GM18498 (cell line): ENCODE measurements around the gene COPS4.
"Not testable (repeated sequence)": the region's sequence is repeated elsewhere in the genome, so short reads cannot be mapped to it uniquely, and the experiment has no call there.

Source experiments
- ATAC-seq: cut with Tn5 transposase; IDR thresholded peaks from one replicate; pipeline ENCODE4 v1.9.1; 2021; ENCODE audit warnings: mild to moderate bottlenecking, moderate library complexity; ENCODE audit not compliant: unreplicated experiment

COPS4 gene

DNA sequence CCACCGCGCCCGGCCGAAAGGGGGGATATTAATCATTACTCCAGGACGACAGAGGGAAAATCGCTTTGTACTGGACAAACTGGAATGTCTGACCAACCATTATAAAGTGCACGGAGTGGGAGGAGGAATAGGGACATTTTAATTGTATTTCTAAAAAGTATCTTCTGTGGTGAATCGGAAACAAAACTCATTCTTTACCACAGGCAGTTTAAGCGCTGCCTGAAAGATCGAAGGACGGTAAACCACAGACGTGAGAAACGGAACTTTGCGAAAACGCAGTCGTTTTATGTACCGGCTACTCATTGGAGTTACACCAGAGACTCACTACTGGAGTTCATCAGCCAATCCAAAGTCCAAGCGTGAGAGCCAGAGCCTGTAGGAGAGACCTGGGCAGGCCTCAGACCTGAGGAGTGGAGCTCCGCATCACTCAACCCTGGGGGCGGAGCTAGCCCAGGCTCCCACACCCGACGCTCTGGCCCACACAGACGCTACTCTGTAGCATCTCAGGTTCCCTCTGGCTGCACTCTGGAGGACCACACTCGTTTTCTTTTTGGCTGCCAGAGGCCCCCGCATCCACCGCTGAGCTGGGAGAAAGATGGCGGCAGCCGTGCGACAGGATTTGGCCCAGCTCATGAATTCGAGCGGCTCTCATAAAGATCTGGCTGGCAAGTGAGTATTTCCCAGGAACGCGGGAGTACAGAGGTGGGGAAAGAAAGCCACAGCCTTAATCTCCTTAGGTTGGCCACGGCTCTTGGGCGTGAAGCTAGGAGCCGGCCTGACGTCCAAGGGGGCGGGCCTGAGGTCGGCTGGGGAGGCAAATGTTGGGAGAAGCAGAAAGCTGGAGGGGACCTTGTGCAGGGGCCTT is at the start of gene COPS4:
Gene COPS4 (plus strand): TSS at position 554 of the 865 bp plus-strand sequence. CDS start 42 bp downstream, at position 596.
- ATAC-seq: peak; percentile 99

DNA sequence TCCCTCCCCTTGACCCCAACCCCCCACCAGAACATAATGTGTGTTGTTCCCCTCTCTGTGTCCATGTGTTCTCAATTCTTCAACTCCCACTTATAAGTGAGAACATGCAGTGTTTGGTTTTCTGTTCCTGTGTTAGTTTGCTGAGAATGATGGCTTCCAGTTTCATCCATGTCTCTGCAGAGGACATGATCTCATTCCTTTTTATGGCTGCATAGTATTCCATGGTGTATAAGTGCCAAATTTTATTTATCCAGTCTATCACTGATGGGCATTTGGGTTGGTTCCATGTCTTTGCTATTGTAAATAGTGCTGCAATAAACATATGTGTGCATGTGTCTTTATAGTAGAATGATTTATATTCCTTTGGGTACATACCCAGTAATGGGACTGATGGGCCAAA is 47.5 kb upstream of the COPS4 start:
- ATAC-seq: not testable (repeated sequence)

DNA sequence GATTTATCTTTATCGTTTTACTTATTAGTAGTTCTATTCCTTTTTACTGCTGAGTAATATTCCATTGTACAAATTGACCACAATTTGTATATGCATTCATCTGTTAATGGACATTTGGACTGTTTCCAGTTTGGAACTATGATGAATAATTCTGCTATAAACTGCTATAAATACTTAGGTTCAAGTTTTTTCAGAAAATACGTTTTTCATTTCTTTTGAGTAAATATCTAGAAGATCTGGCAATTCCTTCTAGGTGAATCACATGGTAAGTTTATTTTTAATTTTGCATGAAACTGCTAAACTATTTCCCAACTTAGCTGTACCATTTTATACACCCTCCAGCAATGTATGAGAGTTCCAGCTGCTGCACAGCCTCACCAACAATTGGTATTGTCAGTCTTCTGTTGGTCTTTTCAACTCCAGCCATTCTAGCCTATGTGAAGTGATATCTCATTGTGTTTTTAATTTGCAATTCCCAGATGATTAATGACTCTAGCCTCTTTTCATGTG is 46.6 kb upstream of the COPS4 start:
- ATAC-seq: no peak

DNA sequence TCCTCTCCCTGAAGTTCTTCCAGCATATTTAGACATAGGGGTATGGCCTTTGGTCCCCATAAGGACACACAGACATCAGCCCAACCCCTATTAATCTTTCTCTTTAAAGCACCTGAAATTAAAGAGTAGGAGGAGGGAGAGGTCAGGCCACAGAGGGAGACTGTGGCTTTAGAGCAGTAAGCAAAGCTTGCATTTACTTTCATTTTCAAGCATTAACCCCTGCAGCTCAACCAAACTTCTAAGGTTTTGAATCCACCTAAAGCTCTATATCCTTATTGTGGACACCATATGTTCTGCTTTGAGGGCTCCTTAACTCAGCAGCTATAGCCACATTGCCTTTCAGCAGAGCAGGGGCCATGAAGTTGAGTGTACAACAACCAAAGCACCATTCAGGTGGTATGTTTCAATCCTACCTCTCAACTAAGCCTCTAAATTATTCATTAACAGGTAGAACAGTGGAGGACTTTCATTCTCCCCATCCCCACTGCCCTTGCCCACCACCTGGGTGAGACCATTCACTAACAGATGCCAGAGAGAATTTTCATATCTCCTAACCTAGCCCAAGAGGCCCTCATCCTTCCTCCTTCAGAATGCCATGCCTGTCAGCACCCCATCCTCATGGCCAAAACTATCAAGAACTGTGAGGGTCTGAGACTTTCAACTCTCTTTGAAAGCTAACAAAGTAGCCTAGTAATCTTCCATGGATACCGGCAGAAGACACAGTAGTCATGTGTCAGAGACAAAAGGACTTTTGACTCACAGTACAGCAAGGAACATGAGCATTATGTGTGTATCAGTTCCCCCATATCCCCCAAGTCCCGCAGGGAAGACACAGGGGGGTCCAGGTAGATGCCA is 45.2 kb upstream of the COPS4 start:
- peak; percentile 97 for ATAC-seq

DNA sequence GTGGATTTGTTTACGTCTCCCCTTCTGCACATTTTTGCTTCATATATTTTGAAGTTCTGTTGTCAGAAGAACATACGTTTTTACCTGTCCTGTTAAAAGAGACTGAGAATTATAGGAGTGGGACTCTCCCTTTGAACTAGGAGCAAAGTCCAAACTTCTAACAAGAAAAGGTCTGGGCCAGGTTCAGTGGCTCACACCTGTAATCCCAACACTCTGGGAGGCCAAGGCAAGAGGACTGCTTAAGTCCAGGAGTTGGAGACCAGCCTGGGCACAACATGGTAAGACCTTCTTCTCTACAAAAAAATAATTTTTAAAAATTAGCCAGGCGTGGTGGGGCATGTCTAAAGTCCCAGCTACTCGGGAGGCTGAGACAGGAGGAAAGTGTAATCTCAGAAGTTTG is 40.1 kb upstream of the COPS4 start:
- no peak for ATAC-seq

DNA sequence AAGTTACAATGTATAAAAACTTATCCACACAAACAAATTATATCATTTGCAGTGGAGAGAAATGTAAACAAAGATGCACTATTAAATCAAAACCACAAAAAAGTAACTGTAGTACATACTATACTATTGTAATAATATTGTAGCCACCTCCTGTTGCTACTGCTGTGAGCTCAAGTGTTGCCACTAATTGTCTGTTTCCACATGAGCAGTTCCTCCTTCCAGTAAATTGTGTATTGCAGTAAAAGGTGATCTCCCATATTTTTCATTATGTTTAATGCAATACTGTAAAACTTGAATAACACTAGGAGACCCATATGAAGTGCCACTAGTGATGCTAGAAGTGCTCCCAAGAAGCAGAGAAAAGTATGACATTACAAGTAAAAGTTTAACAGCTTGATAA is 36.1 kb upstream of the COPS4 start:
- no peak for ATAC-seq

DNA sequence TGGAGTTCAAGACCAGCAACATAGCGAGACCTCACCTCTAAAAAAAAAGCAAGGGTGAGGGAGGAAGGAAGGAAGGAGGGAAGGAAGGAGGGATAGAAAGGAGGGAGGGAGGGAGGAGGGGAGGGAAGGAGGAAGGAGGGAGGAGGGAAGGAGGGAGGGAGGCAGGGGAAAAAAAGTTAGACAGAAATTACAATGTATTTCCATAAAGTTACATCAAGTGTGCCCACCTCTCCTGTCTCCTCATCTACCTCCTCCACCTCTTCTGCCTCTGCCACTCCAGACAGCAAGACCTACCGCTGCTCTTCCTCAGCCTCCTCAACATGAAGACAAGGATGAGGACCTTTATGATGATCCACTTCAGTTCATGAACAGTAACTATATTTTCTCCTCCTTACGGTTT is 32.7 kb upstream of the COPS4 start:
- no peak for ATAC-seq

DNA sequence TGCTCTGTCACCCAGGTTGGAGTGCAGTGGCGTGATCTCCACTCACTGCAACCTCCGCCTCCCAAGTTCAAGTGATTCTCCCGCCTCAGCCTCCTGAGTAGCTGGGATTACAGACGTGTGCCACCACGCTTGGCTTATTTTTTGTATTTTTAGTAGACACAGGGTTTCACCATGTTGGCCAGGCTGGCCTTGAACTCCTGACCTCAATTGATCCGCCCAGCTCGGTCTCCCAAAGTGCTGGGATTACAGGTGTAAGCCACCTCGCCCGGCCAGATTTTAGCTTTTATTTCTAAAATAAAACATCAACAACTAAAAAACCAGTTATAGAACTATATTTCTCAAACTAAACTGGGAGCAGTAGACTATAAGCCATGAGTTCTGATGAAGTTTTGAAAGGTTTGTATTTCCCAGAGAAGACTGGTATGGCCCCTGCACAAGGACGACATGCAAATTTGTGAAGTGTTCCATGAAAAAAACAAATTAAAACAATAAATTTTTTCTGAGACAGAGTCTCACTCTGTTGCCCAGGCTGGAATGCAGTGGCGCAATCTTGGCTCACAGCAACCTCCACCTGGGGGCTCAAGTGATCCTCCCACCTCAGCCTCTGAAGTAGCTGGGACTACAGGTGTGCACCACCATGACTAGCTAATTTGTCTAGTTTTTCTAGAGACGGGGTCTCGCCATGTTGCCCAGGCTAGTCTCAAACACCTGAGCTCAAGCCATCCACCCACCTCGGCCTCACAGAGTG is 31.8 kb upstream of the COPS4 start:
- not testable (repeated sequence) for ATAC-seq

DNA sequence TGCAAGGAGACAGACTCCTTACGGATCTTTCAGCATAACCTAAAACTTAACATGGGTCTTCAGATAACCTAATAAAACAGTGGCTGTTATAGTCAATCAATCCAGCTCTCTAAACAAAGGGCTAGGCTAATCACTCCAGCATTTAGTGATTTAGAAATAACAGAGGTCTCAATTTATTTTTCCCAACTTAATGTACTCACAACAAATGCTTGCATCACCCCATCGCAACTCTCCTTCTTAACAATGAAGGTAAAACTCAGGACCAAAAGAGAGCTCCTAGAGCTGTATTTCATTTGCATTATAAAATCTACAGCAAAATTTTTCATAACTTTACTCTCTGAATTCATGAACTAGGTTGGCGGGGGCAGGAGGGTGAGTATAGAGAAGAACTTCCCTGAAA is 25.5 kb upstream of the COPS4 start:
- no peak for ATAC-seq

DNA sequence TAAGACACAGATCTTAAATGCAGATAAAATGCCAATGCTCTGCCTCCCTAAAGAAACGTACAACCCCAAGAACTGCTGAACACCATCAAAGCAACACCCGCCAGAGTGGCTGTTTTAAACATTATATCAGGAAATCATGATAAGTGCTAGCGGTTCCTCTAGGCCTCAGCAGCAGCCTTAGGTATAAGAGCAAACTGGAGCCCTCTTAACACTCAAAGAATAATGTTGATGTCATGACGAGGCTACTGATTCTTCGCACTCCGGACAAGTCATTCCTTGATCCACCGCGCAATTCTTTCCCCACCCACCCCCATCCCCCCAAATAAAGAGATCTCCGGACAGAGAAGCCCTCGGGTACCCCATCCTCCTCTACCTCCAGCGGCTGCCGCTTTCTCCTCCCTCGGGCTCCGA is 24.9 kb upstream of the COPS4 start:
- no peak for ATAC-seq

DNA sequence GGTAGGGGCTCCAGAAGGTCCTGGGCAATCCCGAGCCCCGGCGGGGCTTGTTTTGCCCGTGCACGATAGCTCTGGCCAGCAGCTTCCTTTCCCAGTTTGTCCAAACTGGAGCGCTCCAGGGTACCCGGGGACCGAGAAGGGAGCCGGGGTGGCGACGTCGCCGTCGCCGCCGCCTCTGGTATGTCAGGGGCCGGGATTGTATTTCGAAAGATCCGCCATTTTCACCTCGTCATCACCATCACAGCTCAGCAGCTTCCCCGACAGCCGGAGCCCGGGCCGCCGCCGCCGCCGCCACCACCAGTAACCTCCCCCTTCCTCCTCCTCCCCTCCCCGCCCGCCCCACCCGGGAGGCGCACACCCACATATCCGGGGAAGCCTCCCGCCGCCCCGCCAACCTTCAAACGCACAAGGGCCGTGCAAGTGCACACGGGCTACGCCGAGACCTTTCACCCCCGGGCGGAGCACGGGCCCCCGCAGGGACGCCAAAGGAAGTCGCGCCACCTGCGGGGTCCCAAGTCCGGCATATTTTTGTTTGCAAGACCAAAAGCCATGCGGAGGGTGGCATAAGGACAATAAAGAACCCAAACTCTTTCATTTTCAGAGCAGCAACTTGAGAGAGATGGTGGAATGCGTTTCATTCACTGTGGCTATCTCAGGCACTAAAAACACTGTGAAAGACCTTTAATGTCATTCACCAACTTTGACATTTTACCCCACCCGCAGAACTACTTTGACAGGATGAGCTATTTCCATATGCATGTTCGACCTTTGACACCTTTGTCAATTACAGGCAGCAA is 24.3 kb upstream of the COPS4 start, which contains the start of gene LIN54:
Gene LIN54 (minus strand): TSS at position 302 of the 797 bp plus-strand sequence. CDS start 25,979 bp downstream, outside the sequence.
- ATAC-seq: peak; percentile 53

DNA sequence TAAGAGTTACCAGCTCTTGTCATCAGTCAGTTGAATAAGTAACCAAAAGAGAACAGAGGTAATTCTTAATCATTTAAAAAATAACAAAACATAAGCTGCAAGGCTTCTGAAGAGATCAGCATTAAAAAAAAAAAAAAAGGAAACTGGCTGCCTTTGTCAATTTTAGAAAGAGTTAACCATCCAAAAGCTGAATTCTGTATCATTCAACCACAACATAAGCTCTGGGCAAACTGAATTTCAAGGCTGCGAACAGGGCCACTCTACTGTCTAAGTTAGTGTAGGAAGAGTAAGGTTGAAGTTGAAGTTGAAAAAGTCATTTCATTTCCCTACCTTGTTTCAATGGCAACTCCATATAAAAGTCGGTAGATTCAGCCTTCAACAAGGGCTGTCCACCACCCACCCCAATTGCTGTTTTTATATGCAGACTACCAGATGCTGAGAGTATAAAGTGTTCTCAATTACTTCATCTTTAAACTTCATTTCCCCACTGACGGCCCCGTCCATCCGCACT is 23.2 kb upstream of the COPS4 start:
- ATAC-seq: no peak

DNA sequence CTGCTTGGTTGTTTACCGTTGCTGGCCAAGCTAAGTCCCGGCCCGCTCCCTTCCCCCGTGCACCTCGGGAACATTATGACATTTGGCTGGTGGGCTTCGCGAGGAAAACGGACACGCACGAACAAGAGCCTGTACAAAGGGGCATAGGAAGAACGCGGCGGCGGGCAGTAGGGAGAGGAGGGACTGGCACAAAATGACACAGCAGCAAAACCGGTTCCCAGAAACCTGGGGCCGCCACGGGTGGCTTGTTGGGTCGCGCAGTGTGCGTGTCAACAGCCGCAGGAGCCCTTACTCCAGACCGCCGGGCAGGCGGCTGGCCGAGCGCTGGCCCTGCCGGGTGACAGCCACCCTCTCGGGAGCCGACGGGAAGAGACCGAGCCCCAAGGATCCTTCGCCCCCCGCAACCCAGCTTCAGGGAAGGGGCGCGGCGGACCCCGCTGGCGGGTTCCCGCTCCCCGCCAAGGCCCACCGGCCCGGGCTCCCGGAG is 22.7 kb upstream of the COPS4 start:
- ATAC-seq: peak; percentile 21

DNA sequence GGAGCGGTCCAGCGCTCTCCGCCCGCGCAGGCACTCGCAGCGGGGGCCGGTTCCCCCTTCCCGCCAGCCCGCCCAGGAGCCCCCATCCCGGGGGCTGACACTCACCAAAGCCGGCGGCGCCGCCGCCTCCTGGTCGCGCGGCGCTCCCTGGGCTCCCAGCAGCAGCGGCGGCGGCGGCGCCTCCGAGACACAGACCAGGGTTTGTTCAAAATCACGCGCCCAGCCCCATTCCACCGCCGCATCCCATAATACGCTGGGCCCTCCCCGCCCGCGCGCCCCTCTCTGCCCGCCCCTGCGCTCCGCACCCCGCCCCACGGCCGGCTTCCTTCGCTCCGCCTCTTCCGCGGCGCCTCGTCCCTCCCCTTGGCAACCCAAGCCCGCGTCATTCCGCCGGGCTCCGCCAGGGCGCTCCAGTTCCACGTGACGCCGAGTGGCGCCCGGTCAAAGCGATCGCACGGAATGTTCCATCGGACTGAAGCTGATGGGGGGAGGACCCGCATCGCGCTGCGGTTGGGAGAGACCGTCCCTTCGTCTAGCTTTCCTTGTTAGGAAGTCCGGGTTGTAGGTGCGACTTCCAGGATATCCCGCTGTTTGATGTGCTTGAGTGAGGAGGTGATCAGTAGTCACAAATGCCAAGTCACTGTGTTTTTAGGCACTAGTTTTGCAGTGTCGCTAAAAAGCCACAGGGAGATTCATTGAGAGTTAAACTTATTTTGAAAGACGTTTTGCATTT is 22.1 kb upstream of the COPS4 start:
- ATAC-seq: peak; percentile 87

DNA sequence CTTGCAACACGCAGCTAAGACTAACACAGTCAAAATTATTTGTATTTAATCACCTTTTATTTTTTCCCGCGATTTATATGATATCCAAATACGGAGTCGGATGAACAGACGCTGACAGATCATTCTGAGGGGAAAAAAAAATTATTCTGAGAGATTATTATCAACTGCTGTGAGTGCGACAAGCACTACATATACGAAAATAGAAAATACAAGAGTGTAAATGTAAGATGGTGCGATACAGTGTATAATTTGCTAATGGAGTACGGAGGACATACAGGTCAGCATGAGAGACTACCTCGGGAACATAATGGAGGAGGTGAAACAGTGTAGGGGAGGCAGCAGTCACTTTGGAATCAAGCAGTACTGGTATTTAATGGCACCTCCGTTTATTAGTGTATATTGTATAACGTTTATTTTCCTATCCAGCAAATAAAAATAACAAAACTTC is 21.5 kb upstream of the COPS4 start:
- ATAC-seq: no peak

DNA sequence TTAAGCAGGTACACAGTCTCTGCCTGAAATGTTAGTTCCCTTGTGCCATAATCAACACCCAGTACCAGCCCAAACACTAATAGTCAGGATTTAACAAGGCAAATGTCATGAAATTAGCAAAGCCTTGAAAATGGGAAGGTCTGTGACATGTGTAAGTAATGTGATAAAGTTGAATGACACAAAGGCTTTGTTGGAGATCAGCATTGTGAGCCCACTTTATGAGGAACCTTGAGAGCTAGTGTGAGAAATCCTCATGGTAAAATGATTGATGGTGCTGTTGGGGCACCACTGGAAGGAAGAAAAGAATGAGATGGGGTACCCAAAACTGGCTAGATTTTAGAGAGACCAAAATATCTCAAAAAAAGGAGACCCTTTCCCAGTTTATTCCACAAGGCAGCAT is 21.1 kb upstream of the COPS4 start:
- ATAC-seq: no peak

DNA sequence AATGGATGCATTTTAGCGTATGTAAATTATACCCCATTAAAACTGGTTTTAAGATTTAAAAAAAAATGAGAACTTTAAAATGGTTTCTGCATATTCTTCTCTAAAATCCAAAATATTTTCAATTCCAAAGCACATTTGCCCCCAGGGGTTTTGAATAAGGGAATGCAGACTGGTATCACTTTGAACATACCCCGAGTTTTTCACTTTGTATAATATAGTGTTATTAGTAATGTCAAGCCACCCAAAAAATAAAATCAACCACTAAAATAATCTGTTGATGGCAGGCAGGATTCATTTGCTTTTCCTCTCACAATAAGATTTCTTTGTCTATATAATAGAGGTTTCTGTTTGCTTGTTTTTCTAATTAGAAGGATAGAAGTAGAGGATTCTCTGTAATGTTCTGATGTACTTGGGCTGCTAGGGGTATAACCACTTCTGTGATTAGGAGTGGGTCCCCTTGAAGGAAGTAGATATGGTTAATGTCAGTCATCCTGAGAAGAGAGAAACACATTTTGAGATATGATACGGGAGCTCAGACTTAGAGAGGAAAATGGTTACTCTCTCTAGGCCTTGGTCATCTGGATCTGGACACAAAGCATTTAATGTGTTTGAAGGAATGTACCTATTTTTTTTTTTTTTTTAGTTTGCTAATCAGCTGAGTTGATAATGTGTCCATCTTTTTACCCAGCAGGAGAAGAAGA is 15.0 kb upstream of the COPS4 start:
- peak; percentile 57 for ATAC-seq

DNA sequence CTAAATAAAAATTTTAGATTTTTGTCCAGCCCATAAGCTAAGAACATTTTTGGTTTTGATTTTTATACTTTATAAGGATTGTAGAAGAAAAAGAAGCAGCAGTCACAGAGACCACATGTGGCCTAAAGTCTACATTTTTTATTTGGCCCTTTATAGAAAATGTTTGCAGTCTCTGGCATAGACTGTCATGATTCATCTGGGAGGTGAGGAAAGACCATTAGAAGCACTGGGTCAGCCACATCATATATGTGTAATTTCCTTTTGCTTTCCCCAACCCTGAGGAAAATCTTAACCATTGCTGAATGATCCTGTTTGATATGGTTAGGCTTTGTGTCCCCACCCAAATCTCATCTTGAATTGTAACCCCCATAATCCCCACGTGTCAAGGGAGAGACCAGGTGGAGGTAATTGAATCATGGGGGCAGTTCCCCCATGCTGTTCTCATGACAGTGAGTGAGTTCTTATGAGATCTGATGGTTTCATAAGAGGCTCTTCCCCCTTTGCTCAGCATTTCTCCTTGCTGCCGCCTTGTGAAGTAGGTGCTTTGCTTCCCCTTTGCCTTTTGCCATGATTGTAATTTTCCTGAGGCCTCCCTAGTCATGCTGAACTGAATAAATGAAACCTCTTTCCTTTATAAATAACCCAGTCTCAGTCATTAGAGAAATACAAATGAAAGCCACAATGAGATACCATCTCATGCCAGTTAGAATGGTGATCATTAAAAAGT is 12.1 kb upstream of the COPS4 start:
- ATAC-seq: no peak
